Smooth muscle cell (in vitro differentiated cells): Measurements from ENCODE around the gene SIMC1. TPM values are rescaled to one million over a fixed set of nuclear protein-coding genes. Genes with fewer than 3 reads are reported as not detected.

Experiments
- DNase-seq: peaks from one replicate; lab custom pipeline; 2025; ENCODE audit not compliant: unreplicated experiment; lab: John Stamatoyannopoulos, UW
- H2AFZ ChIP-seq: fragments of 200-600 bp; sonication (generic); 2 replicates; pipeline ENCODE4 v1.6.0; 2016; ENCODE audit warnings: antibody characterized with exemption, low read depth, mild to moderate bottlenecking
- H3F3A ChIP-seq: fragments of 200-600 bp; sonication (generic); 2 replicates; pipeline ENCODE4 v1.6.0; 2017; ENCODE audit warnings: antibody characterized with exemption, low read depth
- H3K27ac ChIP-seq: fragments of 200-600 bp; sonication (generic); 2 replicates; pipeline ENCODE4 v1.5.1; 2016; ENCODE audit warnings: low read depth, mild to moderate bottlenecking
- H3K27me3 ChIP-seq: fragments of 200-600 bp; sonication (generic); 2 replicates; pipeline ENCODE4 v1.6.1; 2016; ENCODE audit warnings: low read depth, mild to moderate bottlenecking
- H3K36me3 ChIP-seq: fragments of 200-600 bp; sonication (generic); 2 replicates; pipeline ENCODE4 v1.5.1; 2016; ENCODE audit warnings: low read depth
- H3K4me1 ChIP-seq: fragments of 200-600 bp; sonication (generic); 2 replicates; pipeline ENCODE4 v1.5.1; 2016; ENCODE audit warnings: low read depth
- H3K4me2 ChIP-seq: fragments of 200-600 bp; sonication (generic); 2 replicates; pipeline ENCODE4 v1.6.0; 2016; ENCODE audit warnings: mild to moderate bottlenecking
- H3K4me3 ChIP-seq: fragments of 200-600 bp; sonication (generic); 2 replicates; pipeline ENCODE4 v1.5.1; 2016; ENCODE audit warnings: mild to moderate bottlenecking
- H3K79me2 ChIP-seq: fragments of 200-600 bp; sonication (generic); 2 replicates; pipeline ENCODE4 v1.6.0; 2016; ENCODE audit warnings: low read depth, mild to moderate bottlenecking
- H3K9ac ChIP-seq: fragments of 200-600 bp; sonication (generic); 2 replicates; pipeline ENCODE4 v1.6.0; 2016; ENCODE audit warnings: low read depth
- H3K9me3 ChIP-seq: fragments of 200-600 bp; sonication (generic); replicated peaks from 2 replicates; pipeline ENCODE4 v1.5.1; 2016; ENCODE audit warnings: low read depth
- H4K20me1 ChIP-seq: fragments of 200-600 bp; sonication (generic); 2 replicates; pipeline ENCODE4 v1.6.0; 2016; ENCODE audit warnings: low read depth
- WGBS: methylation state at CpG from one replicate; pipeline ENCODE4 v1.1.7; 2016; ENCODE audit warnings: low lambda C conversion rate; 5-methylcytosine and 5-hydroxymethylcytosine counted together
- polyA plus RNA-seq: library from polyadenylated mRNA; unstranded; fragments of >200 nt; fragmentation: Nextera tagmentation; extraction: Ambion mirVana; gene quantifications from 2 replicates; pipeline ENCODE4 v1.2.1, GENCODE V29; 2016
- total RNA-seq: library from RNA; depleted of rRNA; stranded (reverse); fragments of >200 nt; gene quantifications from 2 replicates; pipeline ENCODE4 v1.2.3, GENCODE V29; 2014
- TF ChIP-seq, protein P1 (sequence below): fragments of 200-600 bp; sonication (generic); IDR thresholded peaks from 2 replicates; pipeline ENCODE4 v1.5.1; 2017; ENCODE audit warnings: borderline replicate concordance, mild to moderate bottlenecking, antibody characterized with exemption; ENCODE audit not compliant: insufficient read depth, poor library complexity, severe bottlenecking

SIMC1 gene
- total and polyA plus RNA-seq, 2 experiments from 2014 or later = 15.3 to 16.3 TPM

DNA sequence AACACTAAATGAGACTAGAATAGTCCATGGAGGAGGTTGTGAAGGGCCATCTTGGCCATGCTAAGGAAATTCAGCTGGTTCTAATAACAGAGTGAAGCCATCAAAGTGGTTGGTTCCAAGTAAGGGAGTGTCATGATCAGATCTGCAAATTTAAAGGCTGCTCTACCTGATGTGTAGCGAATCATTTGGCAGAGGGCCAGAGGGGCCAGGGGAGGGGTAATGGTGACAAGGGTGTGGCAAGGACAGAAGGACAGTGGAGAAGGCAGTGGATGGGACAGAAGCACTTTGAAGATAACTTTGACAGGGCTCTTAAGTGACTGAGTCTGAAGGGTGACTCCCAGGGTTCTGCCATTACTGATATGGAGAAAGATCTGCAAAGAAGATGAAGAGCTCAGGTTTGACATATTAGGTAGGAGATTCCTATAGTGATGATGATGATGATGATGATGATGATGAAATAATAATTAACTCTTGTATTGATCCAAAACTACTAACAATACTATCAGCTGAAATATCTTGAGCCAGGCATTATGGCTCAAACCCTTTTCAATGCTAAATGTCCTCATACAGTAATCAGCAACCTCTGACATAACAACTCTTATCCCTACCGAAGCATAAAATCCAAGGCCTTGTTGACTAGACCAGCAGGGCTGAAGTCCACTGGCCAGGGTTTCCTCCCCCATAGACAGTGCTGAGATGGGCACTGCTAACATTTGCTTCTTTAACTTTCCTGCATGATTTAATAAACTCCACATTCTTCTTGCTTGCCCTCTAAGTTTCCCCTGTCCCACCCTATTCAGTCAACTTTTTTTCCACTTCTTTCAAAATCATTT, 103.3 kb downstream of the SIMC1 start:
- no peak for DNase-seq
- peaks cover 3% of the 10 kb centered on the region for H3K36me3 ChIP-seq
- H3K27ac ChIP-seq = no peak overlapping the region
- no peaks in the 10 kb centered on the region for H4K20me1 ChIP-seq
- H3K27me3 ChIP-seq = no peaks in the 10 kb centered on the region
- no peaks in the 10 kb centered on the region for H3K9me3 ChIP-seq
- no peaks in the 10 kb centered on the region for H3K4me1 ChIP-seq
- no peak overlapping the region for H3K4me3 ChIP-seq
- H3K9ac ChIP-seq = no peak overlapping the region
- 96% methylated on average over 2 of the region's 2 CpGs for WGBS
- H3K79me2 ChIP-seq = no peaks in the 10 kb centered on the region
- H3K4me2 ChIP-seq = no peak overlapping the region
- TF ChIP-seq, protein P1, sequence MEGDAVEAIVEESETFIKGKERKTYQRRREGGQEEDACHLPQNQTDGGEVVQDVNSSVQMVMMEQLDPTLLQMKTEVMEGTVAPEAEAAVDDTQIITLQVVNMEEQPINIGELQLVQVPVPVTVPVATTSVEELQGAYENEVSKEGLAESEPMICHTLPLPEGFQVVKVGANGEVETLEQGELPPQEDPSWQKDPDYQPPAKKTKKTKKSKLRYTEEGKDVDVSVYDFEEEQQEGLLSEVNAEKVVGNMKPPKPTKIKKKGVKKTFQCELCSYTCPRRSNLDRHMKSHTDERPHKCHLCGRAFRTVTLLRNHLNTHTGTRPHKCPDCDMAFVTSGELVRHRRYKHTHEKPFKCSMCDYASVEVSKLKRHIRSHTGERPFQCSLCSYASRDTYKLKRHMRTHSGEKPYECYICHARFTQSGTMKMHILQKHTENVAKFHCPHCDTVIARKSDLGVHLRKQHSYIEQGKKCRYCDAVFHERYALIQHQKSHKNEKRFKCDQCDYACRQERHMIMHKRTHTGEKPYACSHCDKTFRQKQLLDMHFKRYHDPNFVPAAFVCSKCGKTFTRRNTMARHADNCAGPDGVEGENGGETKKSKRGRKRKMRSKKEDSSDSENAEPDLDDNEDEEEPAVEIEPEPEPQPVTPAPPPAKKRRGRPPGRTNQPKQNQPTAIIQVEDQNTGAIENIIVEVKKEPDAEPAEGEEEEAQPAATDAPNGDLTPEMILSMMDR = no peak
- H2AFZ ChIP-seq = no peak overlapping the region
- H3F3A ChIP-seq = no peaks in the 10 kb centered on the region

DNA sequence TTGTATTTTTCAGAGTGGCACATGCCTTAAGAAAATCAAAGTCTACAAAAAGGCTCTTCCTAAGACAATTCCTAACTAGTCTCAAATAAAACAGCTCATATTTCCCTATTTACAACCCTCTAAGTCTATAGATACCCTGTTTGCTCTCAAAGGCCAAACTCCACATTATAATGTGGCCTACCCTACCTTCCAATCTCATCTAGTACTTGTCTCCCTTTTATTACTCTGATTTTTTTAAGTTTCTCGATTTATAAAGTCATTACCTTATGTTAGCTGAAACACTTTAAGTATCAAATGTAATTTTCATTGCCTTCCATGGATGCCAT, 103.9 kb downstream of the SIMC1 start:
- Histone ChIP-seq H3K79me2 (no peaks in the 10 kb centered on the region), H2AFZ (no peak overlapping the region), H3K4me3 (no peak overlapping the region), H3K4me1 (no peaks in the 10 kb centered on the region), H3K4me2 (no peak overlapping the region), H3F3A (no peaks in the 10 kb centered on the region), H4K20me1 (no peaks in the 10 kb centered on the region), H3K27me3 (no peaks in the 10 kb centered on the region), H3K9ac (no peak overlapping the region), H3K36me3 (peaks cover 3% of the 10 kb centered on the region), H3K27ac (no peak overlapping the region), H3K9me3 (no peaks in the 10 kb centered on the region)
- 97% methylated on average over 1 of the region's 1 CpG for WGBS
- TF ChIP-seq, protein P1 = no peak
- DNase-seq = no peak

DNA sequence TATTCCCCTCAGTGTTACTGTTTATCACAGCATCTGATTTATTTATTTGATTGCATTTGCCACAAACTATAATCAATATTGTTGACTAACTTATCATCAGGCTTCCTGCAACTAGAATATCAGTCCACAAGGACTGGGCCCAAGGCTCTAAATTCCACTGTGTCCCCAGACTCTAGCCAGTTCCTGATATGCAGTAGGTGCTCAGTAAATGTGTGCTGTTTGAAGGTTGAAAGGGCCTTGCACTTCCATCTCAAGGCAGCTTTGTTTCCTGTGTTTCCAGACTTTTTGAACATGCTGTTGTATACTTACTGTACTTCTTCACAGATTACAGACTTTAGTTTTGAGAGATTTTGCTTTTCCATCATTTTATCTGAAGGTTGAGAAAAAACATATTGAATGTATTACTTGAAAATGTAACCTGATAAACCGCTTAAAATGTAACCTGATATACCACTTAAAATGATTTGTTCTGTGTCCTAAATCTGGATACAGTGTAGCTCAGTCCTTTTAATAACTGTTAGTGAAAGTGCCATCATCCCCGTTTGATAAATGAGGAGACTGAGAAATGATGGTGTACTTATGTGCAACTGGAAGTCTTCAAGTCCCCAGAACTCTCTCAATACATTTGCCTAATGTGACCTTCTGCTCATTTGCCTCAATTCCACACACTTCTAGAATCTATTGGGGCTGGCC, 104.7 kb downstream of the SIMC1 start:
- WGBS = 98% methylated on average over 2 of the region's 2 CpGs
- TF ChIP-seq, protein P1 = no peak
- Histone ChIP-seq H3K4me2 (no peak overlapping the region), H3K79me2 (no peaks in the 10 kb centered on the region), H3F3A (no peaks in the 10 kb centered on the region), H3K9me3 (no peaks in the 10 kb centered on the region), H4K20me1 (no peaks in the 10 kb centered on the region), H3K4me3 (no peak overlapping the region), H3K4me1 (no peaks in the 10 kb centered on the region), H3K27ac (no peak overlapping the region), H3K9ac (no peak overlapping the region), H2AFZ (no peak overlapping the region), H3K27me3 (no peaks in the 10 kb centered on the region), H3K36me3 (peaks cover 7% of the 10 kb centered on the region)
- no peak for DNase-seq
